Esophagus (tissue), 2 donors: Measurements from ENCODE around the gene FOSL1. TPM values are rescaled to one million over a fixed set of nuclear protein-coding genes. Genes with fewer than 3 reads are reported as not detected.

ENCODE experiments used
- H3K27ac ChIP-seq, 2 donors: one replicate each; pipeline ENCODE4 v1.5.1; 2013; ENCODE audit warnings: low read depth in 2 of 2, mild to moderate bottlenecking in 2 of 2, inconsistent platforms in 1 of 2, low read length in 1 of 2, moderate library complexity in 1 of 2
- H3K27me3 ChIP-seq, 2 donors: one replicate each; pipeline ENCODE4 v1.6.1; 2013; ENCODE audit warnings: low read length in 2 of 2, control low read depth in 1 of 2, mild to moderate bottlenecking in 1 of 2; ENCODE audit not compliant: insufficient read depth in 2 of 2, control insufficient read depth in 1 of 2
- H3K36me3 ChIP-seq, 2 donors: one replicate each; pipeline ENCODE4 v1.6.1; 2013; ENCODE audit warnings: low read length in 1 of 2; ENCODE audit not compliant: control insufficient read depth in 2 of 2, insufficient read depth in 2 of 2
- H3K4me1 ChIP-seq, 2 donors: one replicate each; pipeline ENCODE4 v1.6.1; 2013; ENCODE audit warnings: low read length in 1 of 2; ENCODE audit not compliant: control insufficient read depth in 2 of 2, insufficient read depth in 2 of 2
- H3K4me3 ChIP-seq, 2 donors: one replicate each; pipeline ENCODE4 v1.5.1; 2013; ENCODE audit warnings: low read length in 2 of 2, mild to moderate bottlenecking in 2 of 2, low read depth in 1 of 2, moderate library complexity in 1 of 2
- H3K9me3 ChIP-seq, 2 donors: one replicate each; pipeline ENCODE4 v1.6.1; 2013; ENCODE audit warnings: mild to moderate bottlenecking in 2 of 2, low read depth in 1 of 2, low read length in 1 of 2, moderate library complexity in 1 of 2; ENCODE audit not compliant: control insufficient read depth in 2 of 2, insufficient read depth in 1 of 2
- WGBS, 2 donors: extraction: QIAGEN DNeasy Blood & Tissue Kit; methylation state at CpG; one replicate each; pipeline ENCODE4 v1.1.7; 2013; 5-methylcytosine and 5-hydroxymethylcytosine counted together
- polyA plus RNA-seq, 2 donors: library from polyadenylated mRNA; stranded (reverse); fragments of 200-250 nt; gene quantifications; one replicate each; pipeline ENCODE4 v1.2.3, GENCODE V29; 2013
- donor health status: healthy with polysubstance abuse.
- donor health status: Bipolar disorder and iron deficiency.

Gene FOSL1
- polyA plus RNA-seq, 2 donors = 26.7 to 39.6 TPM

DNA sequence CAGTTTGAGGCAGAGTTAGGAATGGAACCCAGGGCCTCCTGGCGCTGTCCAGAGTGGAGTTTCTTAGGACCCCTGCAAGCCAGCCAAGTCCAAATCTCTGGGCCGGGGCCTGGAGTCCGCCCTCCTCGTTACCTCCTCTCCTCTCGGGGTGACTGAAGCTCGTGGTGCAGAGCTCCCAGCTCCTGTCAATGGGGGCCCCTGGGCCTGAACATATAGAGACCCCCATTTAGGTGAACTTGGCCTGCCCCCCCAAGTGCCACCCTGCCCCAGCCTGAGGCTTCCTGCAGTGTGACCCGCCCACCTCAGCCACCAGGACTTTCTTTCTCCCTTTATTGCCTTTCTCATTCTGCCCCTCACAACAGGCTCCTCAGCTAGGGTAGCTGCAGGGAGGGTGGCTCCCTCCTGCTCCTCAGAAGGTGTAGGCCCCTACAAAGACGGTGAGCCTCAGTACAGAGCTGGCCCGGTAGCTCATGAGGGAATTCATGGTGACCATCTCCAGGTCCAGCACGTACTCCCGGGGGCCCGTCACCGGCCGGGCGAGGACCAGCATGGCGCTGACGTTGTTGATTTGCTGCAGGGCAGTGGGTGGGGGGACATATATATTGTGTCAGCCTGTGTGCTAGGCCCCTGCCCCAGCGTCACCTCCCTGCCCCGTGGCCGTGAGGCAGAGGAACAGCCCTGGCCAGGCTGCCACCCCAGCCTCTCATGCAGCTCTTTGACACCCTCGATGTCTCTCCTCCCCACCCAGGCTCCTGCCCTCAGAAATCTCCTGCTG, 33.5 kb downstream of the FOSL1 start:
- H3K27ac ChIP-seq = no peak overlapping the region
- H3K9me3 ChIP-seq = no peaks in the 10 kb centered on the region
- WGBS, 2 donors = 83 to 87% methylated on average over 21 of the region's 21 CpGs
- H3K4me3 ChIP-seq = no peak overlapping the region
- no peaks in the 10 kb centered on the region for H3K27me3 ChIP-seq
- H3K4me1 ChIP-seq = peaks cover 0 to 5% of the 10 kb centered on the region in 2 donors
- peaks cover 0 to 41% of the 10 kb centered on the region in 2 donors for H3K36me3 ChIP-seq

DNA sequence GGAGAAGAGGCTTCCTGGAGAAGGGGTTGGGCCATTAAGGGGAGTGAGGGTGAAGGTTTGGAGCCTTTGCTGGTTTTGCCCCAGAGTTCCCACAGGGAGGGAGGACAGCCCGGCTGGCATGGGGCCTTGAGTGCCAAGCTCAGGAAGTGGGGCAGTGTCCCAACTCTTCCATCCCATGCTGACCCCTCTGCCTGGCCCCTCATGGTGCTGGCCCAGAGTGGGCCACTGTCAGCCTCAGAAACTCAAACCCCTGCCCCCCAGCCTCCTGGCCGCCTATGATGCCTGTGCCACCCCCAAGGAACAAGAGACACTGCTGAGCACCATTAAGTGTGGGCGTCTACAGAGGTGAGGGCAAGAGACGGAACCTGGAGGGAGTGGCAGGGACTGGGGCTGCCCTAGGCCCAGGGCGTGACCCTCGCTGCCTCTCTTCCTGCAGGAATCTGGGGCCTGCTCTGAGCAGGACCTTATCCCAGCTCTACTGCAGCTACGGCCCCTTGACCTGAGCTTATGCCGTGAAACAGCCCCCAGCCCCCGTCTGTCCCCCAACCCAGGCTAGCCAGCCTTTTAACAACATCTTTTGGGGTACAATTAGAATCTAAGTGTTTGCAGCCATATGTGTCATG, 34.5 kb downstream of the FOSL1 start:
- H3K4me1 ChIP-seq = peaks cover 0 to 13% of the 10 kb centered on the region in 2 donors
- whole genome bisulfite sequencing, 2 donors = 82 to 83% methylated on average over 9 of the region's 9 CpGs
- no peaks in the 10 kb centered on the region for H3K9me3 ChIP-seq
- no peaks in the 10 kb centered on the region for H3K27me3 ChIP-seq
- no peak overlapping the region for H3K27ac ChIP-seq
- no peak overlapping the region for H3K4me3 ChIP-seq
- H3K36me3 ChIP-seq = peaks cover 0 to 41% of the 10 kb centered on the region in 2 donors

GRCh38 chr11:65864706-65865471, 35.3 kb downstream of the FOSL1 start:
- Histone ChIP-seq H3K27me3 (no peaks in the 10 kb centered on the region), H3K4me3 (no peak overlapping the region), H3K4me1 (peaks cover 0 to 10% of the 10 kb centered on the region in 2 donors), H3K36me3 (peaks cover 0 to 41% of the 10 kb centered on the region in 2 donors), H3K27ac (no peak overlapping the region), H3K9me3 (no peaks in the 10 kb centered on the region)
- WGBS, 2 donors = 82 to 83% methylated on average over 18 of the region's 18 CpGs

- peaks cover 0 to 10% of the 10 kb centered on the region in 2 donors for H3K4me1 ChIP-seq
- 82 to 84% methylated on average over 12 of the region's 12 CpGs for WGBS, 2 donors
- H3K9me3 ChIP-seq = no peaks in the 10 kb centered on the region
- H3K4me3 ChIP-seq = no peak overlapping the region
- H3K27me3 ChIP-seq = no peaks in the 10 kb centered on the region
- peak overlapping the region in 1 of 2 donors; percentile 2 for H3K27ac ChIP-seq
- H3K36me3 ChIP-seq = peaks cover 0 to 41% of the 10 kb centered on the region in 2 donors
These were observed 36.1 kb downstream of the FOSL1 start for GRCh38 chr11:65863889-65864705.

DNA sequence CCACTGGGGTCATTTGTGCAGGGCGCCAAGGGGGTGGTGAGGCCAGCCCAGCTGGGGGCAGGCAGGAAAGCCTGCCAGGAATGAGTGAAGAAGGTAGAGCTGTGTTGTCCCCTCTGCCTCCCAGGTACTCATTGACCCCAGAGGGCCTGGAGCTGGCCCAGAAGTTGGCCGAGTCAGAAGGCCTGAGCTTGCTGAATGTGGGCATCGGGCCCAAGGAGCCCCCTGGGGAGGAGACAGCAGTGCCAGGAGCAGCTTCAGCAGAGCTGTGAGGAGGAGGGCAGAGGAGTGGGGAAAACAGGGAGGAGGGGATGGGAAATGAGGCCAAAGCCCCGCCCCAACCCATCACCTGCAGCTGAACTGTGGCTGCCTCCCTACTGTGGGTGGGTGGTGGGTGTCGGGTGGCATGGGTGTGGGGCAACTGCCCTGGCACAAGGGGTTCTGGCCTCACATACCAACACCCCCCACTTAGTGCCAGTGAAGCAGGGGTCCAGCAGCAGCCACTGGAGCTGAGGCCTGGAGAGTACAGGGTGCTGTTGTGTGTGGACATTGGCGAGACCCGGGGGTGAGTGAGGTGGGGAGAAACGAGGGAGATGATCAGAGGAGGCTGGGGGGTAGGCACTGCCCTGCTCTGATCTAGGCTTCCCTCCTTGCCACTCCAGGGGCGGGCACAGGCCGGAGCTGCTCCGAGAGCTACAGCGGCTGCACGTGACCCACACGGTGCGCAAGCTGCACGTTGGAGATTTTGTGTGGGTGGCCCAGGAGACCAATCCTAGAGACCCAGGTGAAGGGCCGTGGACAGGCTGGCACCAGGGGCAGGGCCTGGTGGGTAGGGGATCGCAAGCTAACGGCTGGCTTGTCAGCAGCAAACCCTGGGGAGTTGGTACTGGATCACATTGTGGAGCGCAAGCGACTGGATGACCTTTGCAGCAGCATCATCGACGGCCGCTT, 37.0 kb downstream of the FOSL1 start:
- no peaks in the 10 kb centered on the region for H3K27me3 ChIP-seq
- 89 to 91% methylated on average over 23 to 24 of the region's 24 CpGs for WGBS, 2 donors
- peaks cover 0 to 41% of the 10 kb centered on the region in 2 donors for H3K36me3 ChIP-seq
- H3K4me3 ChIP-seq = no peak overlapping the region
- H3K9me3 ChIP-seq = no peaks in the 10 kb centered on the region
- H3K4me1 ChIP-seq = peaks cover 0 to 10% of the 10 kb centered on the region in 2 donors
- H3K27ac ChIP-seq = no peak overlapping the region

GRCh38 chr11:65862191-65862735, 37.9 kb downstream of the FOSL1 start:
- 75 to 83% methylated on average over 5 of the region's 5 CpGs for WGBS, 2 donors
- Histone ChIP-seq H3K9me3 (no peaks in the 10 kb centered on the region), H3K36me3 (peaks cover 0 to 41% of the 10 kb centered on the region in 2 donors), H3K27ac (no peak overlapping the region), H3K27me3 (no peaks in the 10 kb centered on the region), H3K4me3 (no peak overlapping the region), H3K4me1 (peaks cover 0 to 10% of the 10 kb centered on the region in 2 donors)

- no peaks in the 10 kb centered on the region for H3K27me3 ChIP-seq
- H3K36me3 ChIP-seq = peaks cover 0 to 37% of the 10 kb centered on the region in 2 donors
- H3K27ac ChIP-seq = peak overlapping the region; percentile 97 to 98
- H3K4me1 ChIP-seq = peaks cover 0 to 10% of the 10 kb centered on the region in 2 donors
- peak overlapping the region; percentile 64 to 90 for H3K4me3 ChIP-seq
- no peaks in the 10 kb centered on the region for H3K9me3 ChIP-seq
- 77 to 82% methylated on average over 13 of the region's 13 CpGs for WGBS, 2 donors
These were observed 38.5 kb downstream of the FOSL1 start for GRCh38 chr11:65861533-65862183.

- H3K4me1 ChIP-seq = peaks cover 0 to 14% of the 10 kb centered on the region in 2 donors
- no peaks in the 10 kb centered on the region for H3K27me3 ChIP-seq
- H3K4me3 ChIP-seq = peak overlapping the region; percentile 64 to 90
- peaks cover 0 to 34% of the 10 kb centered on the region in 2 donors for H3K36me3 ChIP-seq
- H3K27ac ChIP-seq = peak overlapping the region; percentile 97 to 98
- 5 to 11% methylated on average over 14 of the region's 14 CpGs for WGBS, 2 donors
- H3K9me3 ChIP-seq = no peaks in the 10 kb centered on the region
These were observed 39.1 kb downstream of the FOSL1 start for GRCh38 chr11:65861165-65861505.
